NOMO-1 (cell line): ENCODE measurements around the gene SLC9A3.

Experiments used
- DNase-seq, 2 experiments: peaks; one replicate each; lab custom pipeline; 2025; ENCODE audit not compliant: unreplicated experiment in 2 of 2; lab: John Stamatoyannopoulos, UW

The SLC9A3 gene

DNA sequence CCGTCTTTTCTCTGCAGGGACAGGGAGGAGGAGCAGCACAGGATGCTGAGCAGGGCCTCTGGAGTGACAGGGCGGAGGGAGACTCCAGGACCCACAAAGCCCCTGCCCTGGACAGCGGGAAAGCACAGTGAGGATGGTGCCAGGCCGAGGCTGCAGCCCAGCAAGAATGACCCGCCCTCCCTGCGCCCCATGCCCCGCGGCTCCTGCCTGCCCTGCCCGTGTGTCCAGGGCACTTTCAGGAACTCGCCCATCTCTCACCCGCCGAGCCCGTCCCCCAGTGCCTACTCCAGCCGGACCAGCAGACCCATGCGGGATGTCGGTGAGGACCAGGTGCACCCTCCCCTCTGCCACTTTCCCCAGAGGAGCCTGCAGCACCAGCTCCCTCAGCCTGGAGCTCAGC is 90.4 kb downstream of the SLC9A3 start:
- no peak for DNase-seq

GRCh38 chr5:432928-433791 is 91.1 kb downstream of the SLC9A3 start:
- no peak for DNase-seq

DNA sequence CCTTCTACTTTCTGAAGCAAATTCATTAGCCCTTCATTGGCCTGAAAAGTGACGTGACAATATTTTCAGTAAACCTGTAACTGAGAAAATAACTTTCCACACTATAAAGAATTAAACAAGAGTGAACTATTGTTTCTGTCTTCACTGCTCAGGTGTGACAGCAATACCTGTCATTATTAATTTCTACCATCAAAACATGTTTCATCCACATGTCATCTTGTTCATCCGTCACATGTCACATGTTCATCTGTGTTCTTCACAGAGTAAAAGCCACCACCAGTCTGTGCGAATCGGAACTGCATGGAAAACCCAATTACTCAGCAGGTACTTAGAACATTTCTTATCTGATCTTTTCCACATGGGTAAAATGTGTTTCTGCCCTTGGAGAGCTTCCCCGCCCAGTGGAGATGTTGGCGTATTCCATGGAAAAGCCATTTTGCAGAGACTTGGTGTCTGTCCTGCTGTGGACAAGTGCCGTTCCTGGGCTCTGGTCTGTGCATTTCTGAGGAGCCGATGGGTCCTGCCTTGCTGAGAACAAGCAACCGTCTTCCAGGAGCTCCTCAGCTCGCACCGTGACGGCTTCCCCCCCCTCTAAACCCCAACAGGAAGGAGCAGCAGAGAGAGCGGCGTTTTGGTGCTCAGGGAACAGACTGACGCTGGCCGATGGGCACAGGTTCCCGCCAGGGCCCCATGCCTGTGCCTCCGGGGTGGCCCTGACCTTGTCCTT is 91.9 kb downstream of the SLC9A3 start:
- DNase-seq: no peak

GRCh38 chr5:431711-432050 is 92.6 kb downstream of the SLC9A3 start:
- no peak for DNase-seq

- peak; percentile 35 to 39 for DNase-seq
Measured at GRCh38 chr5:431001-431710, 93.1 kb downstream of the SLC9A3 start.

DNA sequence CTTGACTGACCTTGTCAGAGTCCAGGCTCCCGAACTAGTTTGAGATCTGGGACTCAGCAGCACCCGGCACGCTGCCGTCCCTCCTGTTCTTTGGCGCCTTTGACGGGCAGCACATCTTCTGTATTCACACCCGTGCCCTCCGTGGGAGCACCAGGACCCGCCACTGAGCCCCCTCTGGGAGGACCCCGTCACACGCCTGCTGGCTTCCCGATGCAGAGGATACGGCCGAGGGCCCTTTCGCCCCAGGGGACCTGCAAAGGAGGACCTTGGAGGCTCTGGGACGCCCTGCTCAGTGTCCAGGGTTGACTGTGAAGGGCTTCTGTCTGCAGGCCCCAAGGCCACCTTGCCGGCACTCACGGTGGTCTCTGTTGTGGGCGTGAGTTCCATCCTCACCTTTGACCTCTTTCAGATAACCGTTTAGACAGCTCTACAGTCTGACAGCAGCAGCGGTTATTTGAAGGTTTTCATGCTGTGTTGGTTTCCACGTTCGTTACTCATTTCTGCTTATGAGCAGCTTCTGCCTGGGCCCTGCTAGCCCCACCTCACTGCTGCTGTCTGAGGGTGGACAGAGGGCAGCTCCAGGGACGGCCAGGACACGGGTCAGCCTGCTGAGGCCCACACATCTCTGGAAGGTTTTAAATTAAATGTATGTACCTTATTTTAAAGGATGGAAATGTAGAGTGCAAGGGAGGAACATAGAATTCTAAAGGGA is 93.9 kb downstream of the SLC9A3 start:
- DNase-seq: no peak

DNA sequence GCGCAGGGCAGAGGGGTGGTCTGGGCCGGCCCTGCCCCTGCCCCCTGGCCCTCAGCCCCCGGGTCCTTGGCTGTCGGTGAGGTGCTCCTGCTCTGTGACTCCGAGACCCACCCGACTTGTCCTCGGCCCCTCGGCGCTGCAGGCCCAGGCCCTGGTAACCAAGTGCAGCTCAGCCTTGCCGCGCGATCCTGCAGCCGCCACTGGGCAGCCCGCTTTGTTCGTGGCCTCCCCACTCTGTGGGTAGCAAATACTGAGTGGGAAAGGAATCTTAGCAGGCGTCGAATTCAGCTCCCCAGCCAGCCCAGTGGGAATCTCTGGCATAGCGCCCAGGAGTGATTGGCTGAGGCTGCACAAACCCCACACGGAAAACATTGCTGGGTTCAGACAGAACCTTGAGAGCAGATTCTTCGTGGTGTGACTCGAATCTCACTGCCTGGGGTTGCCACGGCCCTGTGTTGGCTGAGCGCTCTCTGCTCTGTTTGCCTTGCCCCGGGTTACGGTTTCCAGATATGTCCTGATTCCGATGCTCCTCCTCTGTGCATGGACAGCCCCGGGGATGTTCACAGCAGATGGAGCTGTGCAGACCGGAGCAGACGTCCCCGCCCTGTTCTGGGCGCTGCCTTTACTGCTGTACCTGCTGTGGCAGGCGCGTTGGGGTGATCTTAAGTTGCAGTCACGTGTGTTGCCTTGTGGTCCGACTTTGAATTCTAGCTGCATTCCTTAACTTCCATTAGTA is 94.6 kb downstream of the SLC9A3 start:
- DNase-seq: no peak

GRCh38 chr5:428754-429452 is 95.3 kb downstream of the SLC9A3 start:
- no peak for DNase-seq

- no peak for DNase-seq
Measured at GRCh38 chr5:428219-428618, 96.0 kb downstream of the SLC9A3 start.

- no peak for DNase-seq
Measured at GRCh38 chr5:427415-428087, 96.7 kb downstream of the SLC9A3 start.

DNA sequence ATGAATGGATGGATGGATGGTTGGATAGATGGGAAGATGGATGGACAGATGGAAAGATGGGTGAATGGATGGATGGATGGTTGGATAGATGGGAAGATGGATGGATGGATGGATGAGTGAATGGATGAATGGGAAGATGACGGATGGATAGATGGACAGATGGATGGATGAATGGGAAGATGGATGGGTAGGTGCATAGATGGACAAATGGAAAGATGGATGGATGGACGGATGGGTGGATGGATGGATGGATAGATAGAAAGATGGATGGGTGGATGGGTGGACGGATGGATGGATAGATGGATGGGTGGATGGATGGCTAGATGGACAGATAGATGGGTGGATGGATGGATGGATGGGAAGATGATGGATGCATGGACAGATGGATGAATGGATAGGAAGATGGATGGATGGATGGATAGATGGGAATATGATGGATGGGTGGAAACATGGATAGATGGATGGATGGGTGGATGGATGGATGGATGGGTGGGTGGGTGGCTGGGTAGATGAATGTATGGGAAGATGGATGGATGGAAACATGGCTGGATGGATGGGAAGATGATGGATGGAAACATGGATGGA is 97.8 kb downstream of the SLC9A3 start:
- no peak for DNase-seq

DNA sequence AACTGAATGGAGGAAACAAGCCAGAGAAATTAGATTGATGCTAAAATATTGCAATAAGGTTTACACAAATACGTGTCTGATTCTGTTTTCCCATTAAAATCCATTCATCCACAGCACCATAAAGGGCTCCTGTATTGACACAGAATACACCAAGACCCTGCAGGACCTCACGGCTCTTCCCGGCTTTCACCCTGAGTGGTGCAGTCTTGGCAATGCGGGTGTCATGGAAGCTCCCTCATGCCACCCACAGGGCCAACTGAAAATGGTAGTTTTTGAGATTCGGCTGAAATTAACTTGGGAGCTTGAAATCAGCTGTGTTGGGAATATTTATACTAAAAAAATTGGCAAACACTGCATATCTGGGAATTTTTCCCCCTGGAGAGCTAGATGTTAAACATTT is 98.5 kb downstream of the SLC9A3 start:
- DNase-seq: no peak

- peak; percentile 84 to 95 for DNase-seq
Measured at GRCh38 chr5:424301-425110, 99.7 kb downstream of the SLC9A3 start.

DNA sequence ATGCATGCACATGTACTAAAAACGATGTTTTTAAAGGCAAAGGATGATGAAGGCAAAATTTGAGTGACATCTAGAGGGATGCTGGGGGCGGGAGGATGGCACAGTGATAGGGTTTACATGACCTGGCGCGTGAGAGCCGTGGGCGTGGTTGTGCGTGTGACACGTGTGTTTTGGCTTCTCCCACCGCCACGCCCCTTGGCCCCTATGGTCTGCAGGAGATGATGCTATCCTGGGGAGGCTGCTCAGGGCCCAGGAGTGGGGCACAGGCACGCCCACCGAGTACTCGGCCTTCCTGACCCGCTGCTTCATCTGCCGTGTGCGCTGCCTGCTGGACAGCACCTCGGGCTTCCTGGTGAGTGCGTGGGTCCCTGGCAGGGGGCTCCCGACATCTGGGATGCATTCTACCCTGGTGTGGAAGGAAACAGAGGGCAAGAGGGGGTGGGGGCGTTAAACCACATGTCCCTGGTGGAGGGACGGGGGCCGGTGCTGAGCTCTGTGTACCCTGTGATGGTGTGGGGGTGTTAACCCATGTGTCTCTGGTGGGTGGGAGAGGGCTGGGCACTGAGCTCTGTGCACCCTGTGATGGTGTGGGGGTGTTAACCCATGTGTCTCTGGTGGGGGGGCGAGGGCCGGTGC is 100.5 kb downstream of the SLC9A3 start:
- DNase-seq: no peak

GRCh38 chr5:423233-423565 is 101.0 kb downstream of the SLC9A3 start:
- DNase-seq: no peak

GRCh38 chr5:422323-423232 is 101.7 kb downstream of the SLC9A3 start:
- no peak for DNase-seq

- DNase-seq: no peak
Measured at GRCh38 chr5:421901-422300, 102.3 kb downstream of the SLC9A3 start.
